Esophagus muscularis mucosa (tissue), 4 donors: ENCODE results near the gene HLA-DQA1. TPM values are rescaled to one million over a fixed set of nuclear protein-coding genes. Genes with fewer than 3 reads are reported as not detected.
A peak's percentile ranks its signal among the peaks of the same experiment; 100 is the strongest.

ENCODE experiments used
- DNase-seq: peaks from one replicate; pipeline ENCODE4 v3.0.0-alpha.2; 2017; ENCODE audit errors: extremely low spot score
- H3K27ac ChIP-seq, 4 donors: fragments of 200-600 bp; sonication (generic); replicated peaks in 1 of 4; 1 replicate in 3 of 4; 2 replicates in 1 of 4; pipeline ENCODE4 v1.5.1; 2016 to 2019; ENCODE audit warnings: mild to moderate bottlenecking in 1 of 4
- H3K27me3 ChIP-seq, 4 donors: fragments of 200-600 bp; sonication (generic); one replicate each; pipeline versions ENCODE4 v1.5.1 to v1.6.0; 2016 to 2019
- H3K36me3 ChIP-seq, 4 donors: fragments of 200-600 bp; sonication (generic); one replicate each; pipeline ENCODE4 v1.5.1; 2016 to 2019
- H3K4me1 ChIP-seq, 4 donors: fragments of 200-600 bp; sonication (generic); one replicate each; pipeline ENCODE4 v1.5.1; 2016 to 2019
- H3K4me3 ChIP-seq, 4 donors: fragments of 200-600 bp; sonication (generic); 1 replicate in 2 of 4; 2 replicates in 2 of 4; pipeline ENCODE4 v1.5.1; 2016 to 2019; ENCODE audit warnings: mild to moderate bottlenecking in 4 of 4, moderate library complexity in 1 of 4
- H3K9me3 ChIP-seq, 4 donors: fragments of 200-600 bp; sonication (generic); 1 replicate in 3 of 4; 2 replicates in 1 of 4; pipeline ENCODE4 v1.5.1; 2016 to 2019
- EP300 ChIP-seq: sonication (generic); formaldehyde crosslinking; IDR thresholded peaks from one replicate; pipeline ENCODE4 v1.6.1; 2017; ENCODE audit warnings: antibody characterized with exemption
- POLR2A ChIP-seq: fragments of 450-650 bp; IDR thresholded peaks from one replicate; pipeline ENCODE4 v1.6.1; 2017; ENCODE audit warnings: antibody characterized with exemption, moderate library complexity, mild to moderate bottlenecking, low read depth
- POLR2AphosphoS5 ChIP-seq, 2 donors: sonication (generic); formaldehyde crosslinking; IDR thresholded peaks; one replicate each; pipeline ENCODE4 v1.6.1; 2017; ENCODE audit warnings: antibody characterized with exemption in 2 of 2
- WGBS: methylation state at CpG from one replicate; pipeline ENCODE4 v1.1.5; 2018; 5-methylcytosine and 5-hydroxymethylcytosine counted together
- intact Hi-C: fragments of 100-400 bp; cut with DNase I; formaldehyde crosslinking; loops from one replicate; pipeline ENCODE4 v1.15.1; 2023
- total RNA-seq, 4 donors: library from RNA; depleted of rRNA; stranded (reverse); fragments of >200 nt; gene quantifications; one replicate each; pipeline versions ENCODE4 v1.1.0 to v1.2.1, GENCODE V29; 2016
- TF ChIP-seq, protein P1 (sequence below), 3 experiments: fragments of 200-600 bp in 2 of 3; fragments of 450-650 bp in 1 of 3; sonication (generic) in 2 of 3; IDR thresholded peaks; one replicate each; pipeline ENCODE4 v1.5.1; 2017 to 2019; ENCODE audit warnings: antibody characterized with exemption in 3 of 3, mild to moderate bottlenecking in 2 of 3, moderate library complexity in 1 of 3

HLA-DQA1 gene
- total RNA-seq, 4 donors from 2014 or later: 0.97 to 8.4 (median 5.1) TPM

DNA sequence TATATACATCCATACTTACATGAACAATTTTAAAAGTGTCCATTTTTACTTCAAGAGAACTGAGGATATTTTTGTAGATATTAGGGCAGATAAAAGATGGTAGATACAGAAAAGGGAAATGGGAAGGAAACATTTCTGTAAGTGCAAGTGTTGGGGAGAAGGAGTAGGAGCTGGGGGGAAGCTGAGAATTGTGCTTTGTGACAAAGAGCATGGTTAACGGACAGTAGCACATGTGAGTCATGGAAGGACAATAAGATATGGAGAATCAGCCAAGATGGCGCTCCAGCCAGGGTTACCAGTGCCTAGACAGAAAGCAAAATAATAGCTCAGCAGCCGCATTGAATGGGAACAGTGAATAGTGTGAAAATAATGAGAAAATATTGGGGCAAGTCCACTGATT lies 34.8 kb upstream of the HLA-DQA1 start:
- Histone ChIP-seq H3K4me3 (no peak overlapping the region), H3K36me3 (no peaks in the 10 kb centered on the region), H3K27me3 (no peaks in the 10 kb centered on the region), H3K4me1 (no peaks in the 10 kb centered on the region), H3K27ac (no peak overlapping the region), H3K9me3 (no peaks in the 10 kb centered on the region)
- TF ChIP-seq, protein P1, sequence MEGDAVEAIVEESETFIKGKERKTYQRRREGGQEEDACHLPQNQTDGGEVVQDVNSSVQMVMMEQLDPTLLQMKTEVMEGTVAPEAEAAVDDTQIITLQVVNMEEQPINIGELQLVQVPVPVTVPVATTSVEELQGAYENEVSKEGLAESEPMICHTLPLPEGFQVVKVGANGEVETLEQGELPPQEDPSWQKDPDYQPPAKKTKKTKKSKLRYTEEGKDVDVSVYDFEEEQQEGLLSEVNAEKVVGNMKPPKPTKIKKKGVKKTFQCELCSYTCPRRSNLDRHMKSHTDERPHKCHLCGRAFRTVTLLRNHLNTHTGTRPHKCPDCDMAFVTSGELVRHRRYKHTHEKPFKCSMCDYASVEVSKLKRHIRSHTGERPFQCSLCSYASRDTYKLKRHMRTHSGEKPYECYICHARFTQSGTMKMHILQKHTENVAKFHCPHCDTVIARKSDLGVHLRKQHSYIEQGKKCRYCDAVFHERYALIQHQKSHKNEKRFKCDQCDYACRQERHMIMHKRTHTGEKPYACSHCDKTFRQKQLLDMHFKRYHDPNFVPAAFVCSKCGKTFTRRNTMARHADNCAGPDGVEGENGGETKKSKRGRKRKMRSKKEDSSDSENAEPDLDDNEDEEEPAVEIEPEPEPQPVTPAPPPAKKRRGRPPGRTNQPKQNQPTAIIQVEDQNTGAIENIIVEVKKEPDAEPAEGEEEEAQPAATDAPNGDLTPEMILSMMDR (IDR thresholded peaks at IDR 0.05): no peak
- TF ChIP-seq POLR2AphosphoS5 (IDR thresholded peaks at IDR 0.05) (no peak), POLR2A (no peak), EP300 (no peak)
- 72% methylated on average over 3 of the region's 3 CpGs for WGBS
- intact Hi-C loops: no loop called here
- DNase-seq: no peak

- intact Hi-C loops: no loop called here
- 59% methylated on average over 5 of the region's 5 CpGs for WGBS
- no peak overlapping the region for H3K4me3 ChIP-seq
These were observed 34.0 kb upstream of the HLA-DQA1 start for GRCh38 chr6:32603222-32603621.

DNA sequence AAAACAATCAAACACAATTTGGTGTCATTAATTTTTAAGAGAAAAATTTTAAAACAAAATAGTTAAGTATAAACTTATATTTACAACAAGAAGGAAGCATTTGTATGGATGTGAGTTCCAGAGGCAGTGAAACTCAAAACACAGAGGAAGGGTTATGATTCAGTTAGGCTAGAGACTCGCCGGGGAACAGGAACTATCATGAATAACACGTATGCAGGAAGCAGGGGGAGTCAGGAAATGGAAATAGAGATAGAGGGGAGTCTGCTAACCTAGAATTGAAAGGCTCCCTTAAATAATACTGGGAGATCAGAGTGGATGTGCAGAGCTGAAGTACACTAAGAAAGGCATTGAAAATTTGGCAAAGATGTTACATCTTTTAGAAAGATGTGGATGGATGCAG lies 33.3 kb upstream of the HLA-DQA1 start:
- 16% methylated on average over 3 of the region's 3 CpGs for WGBS
- no peak for TF ChIP-seq POLR2AphosphoS5 (IDR thresholded peaks at IDR 0.05)
- no peak for TF ChIP-seq POLR2A
- TF ChIP-seq, protein P1 (IDR thresholded peaks at IDR 0.05): no peak
- no peak for TF ChIP-seq EP300
- Histone ChIP-seq H3K36me3 (no peaks in the 10 kb centered on the region), H3K4me1 (no peaks in the 10 kb centered on the region), H3K4me3 (no peak overlapping the region), H3K9me3 (no peaks in the 10 kb centered on the region), H3K27ac (peak overlapping the region in 1 of 4 donors; percentile 2), H3K27me3 (no peaks in the 10 kb centered on the region)
- intact Hi-C loops: no loop called here
- no peak for DNase-seq

More at GRCh38 chr6:32603222-32603621, 34.0 kb upstream of the HLA-DQA1 start:
- H3K36me3 ChIP-seq: no peaks in the 10 kb centered on the region
- H3K27me3 ChIP-seq: no peaks in the 10 kb centered on the region
- no peaks in the 10 kb centered on the region for H3K9me3 ChIP-seq
- TF ChIP-seq EP300 (no peak), POLR2A (no peak), POLR2AphosphoS5 (IDR thresholded peaks at IDR 0.05) (no peak)
- TF ChIP-seq, protein P1 (IDR thresholded peaks at IDR 0.05): no peak
- H3K4me1 ChIP-seq: no peaks in the 10 kb centered on the region
- peak overlapping the region in 1 of 4 donors; percentile 2 for H3K27ac ChIP-seq
- DNase-seq: no peak

DNA sequence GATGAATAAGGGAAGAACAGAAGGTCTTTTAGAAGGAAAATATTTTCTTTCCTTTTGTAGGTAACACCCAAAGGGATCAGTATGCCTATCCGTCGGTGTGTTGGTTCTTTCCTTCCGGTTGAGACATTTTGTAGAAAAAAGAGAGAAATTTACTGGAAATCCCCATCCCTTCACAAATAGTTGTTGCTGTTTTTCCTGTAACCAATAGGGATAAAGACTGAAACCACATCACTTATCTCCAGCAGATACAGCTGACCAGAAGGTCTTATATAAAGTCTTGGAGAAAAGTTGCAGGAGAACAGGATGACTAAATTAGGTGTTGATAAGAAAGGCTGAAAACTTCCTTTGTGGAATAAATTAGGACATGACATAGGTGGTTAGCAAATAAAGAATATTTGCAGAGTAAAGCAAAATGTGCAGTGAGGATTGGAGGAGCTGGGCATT lies 32.8 kb upstream of the HLA-DQA1 start:
- no peak for DNase-seq
- Histone ChIP-seq H3K9me3 (no peaks in the 10 kb centered on the region), H3K27me3 (no peaks in the 10 kb centered on the region), H3K4me3 (no peak overlapping the region), H3K36me3 (no peaks in the 10 kb centered on the region), H3K4me1 (no peaks in the 10 kb centered on the region), H3K27ac (no peak overlapping the region)
- TF ChIP-seq POLR2AphosphoS5 (IDR thresholded peaks at IDR 0.05): no peak
- no peak for TF ChIP-seq EP300
- TF ChIP-seq POLR2A: no peak
- TF ChIP-seq, protein P1 (IDR thresholded peaks at IDR 0.05): no peak
- WGBS: 21% methylated on average over 3 of the region's 3 CpGs
- intact Hi-C loops: no loop called here

DNA sequence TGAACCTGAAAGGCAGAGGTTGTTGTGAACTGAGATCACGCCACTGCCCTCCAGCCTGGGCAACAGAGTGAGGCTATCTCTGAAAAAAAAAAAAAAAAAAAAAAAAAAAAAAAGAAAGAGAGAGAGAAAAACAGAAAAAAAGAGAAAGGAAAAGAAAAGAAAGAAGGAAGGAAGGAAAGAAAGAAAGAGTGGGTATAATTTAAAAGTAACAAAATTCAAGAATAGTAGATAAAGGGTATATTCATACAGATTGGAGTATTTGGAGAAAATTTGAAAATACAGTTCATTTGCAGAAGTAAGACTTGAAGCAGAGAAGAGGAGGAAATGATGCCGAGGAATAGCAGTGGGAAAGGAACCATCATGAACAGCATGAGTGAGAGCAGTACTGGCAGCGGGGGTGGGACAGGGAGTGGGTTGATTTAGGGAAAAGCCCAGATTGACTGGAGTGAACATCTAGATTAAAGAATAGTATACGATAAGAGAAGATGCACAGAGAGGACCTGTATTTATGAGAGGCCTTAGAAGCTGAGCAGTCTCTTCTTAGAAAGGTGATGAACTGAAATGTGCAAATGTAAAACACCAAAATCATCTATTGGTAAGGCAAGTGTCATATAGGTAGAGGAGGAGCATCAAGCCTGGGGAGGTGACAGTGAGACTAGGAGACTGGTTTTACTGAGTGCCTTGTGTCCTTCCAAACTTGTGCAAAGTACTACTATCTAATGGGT lies 29.8 kb upstream of the HLA-DQA1 start:
- no peaks in the 10 kb centered on the region for H3K36me3 ChIP-seq
- H3K27ac ChIP-seq: no peak overlapping the region
- DNase-seq: no peak
- H3K9me3 ChIP-seq: no peaks in the 10 kb centered on the region
- no peak for TF ChIP-seq EP300
- no peak for TF ChIP-seq POLR2AphosphoS5 (IDR thresholded peaks at IDR 0.05)
- TF ChIP-seq POLR2A: no peak
- TF ChIP-seq, protein P1 (IDR thresholded peaks at IDR 0.05): no peak
- intact Hi-C loops: no loop called here
- no peaks in the 10 kb centered on the region for H3K4me1 ChIP-seq
- H3K27me3 ChIP-seq: no peaks in the 10 kb centered on the region
- WGBS: 85% methylated on average over 4 of the region's 4 CpGs
- no peak overlapping the region for H3K4me3 ChIP-seq
